ENCODE data around the gene MSL3B.

MSL3B gene

DNA sequence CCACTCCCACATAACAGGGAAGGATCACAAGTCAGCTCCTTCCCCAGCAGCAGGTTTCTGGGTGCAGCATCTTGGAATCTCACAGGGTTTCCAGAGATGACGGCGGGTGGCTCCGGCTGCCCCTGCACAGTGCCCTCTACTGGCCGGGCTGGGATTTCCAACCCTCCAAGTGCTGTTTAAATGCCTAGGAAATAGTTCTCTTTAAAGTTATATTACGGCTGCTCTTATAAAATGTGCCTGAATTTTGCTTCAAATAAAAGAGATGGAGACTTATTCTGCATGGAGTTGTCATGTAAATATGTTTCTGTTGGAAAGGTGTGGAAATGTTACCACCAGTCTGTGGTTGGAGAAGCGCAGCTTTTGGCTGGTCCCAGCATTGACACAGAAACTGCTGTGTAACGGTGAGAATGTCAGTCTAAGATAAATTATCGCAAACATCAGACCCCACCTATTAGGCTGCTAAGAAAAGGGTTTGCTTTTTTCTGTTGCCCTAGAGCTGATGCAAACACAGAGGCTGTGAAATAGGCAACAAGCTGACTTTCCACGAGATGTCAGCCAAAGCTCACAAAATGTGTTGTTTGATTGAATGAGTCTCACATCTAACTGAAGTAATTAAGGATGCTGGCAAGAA, 10.6 kb downstream of the MSL3B start:
- Histone ChIP-seq H3K27ac (no peak overlapping the region), H3K36me3 (no peaks in the 10 kb centered on the region), H3K9me3 (no peaks in the 10 kb centered on the region), H3K4me3 (no peak overlapping the region), H3K4me1 (peaks cover 0 to 10% (median 7%) of the 10 kb centered on the region in 4 donors), H3K27me3 (no peaks in the 10 kb centered on the region)
- intact Hi-C loops (cut with DNase I; ENCODE audit: low total_unique reads), result no loop called here
- DNase-seq, result peak in 1 of 2 donors; percentile 60
- TF ChIP-seq, protein P1, sequence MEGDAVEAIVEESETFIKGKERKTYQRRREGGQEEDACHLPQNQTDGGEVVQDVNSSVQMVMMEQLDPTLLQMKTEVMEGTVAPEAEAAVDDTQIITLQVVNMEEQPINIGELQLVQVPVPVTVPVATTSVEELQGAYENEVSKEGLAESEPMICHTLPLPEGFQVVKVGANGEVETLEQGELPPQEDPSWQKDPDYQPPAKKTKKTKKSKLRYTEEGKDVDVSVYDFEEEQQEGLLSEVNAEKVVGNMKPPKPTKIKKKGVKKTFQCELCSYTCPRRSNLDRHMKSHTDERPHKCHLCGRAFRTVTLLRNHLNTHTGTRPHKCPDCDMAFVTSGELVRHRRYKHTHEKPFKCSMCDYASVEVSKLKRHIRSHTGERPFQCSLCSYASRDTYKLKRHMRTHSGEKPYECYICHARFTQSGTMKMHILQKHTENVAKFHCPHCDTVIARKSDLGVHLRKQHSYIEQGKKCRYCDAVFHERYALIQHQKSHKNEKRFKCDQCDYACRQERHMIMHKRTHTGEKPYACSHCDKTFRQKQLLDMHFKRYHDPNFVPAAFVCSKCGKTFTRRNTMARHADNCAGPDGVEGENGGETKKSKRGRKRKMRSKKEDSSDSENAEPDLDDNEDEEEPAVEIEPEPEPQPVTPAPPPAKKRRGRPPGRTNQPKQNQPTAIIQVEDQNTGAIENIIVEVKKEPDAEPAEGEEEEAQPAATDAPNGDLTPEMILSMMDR (IDR thresholded peaks at IDR 0.05), result no peak

DNA sequence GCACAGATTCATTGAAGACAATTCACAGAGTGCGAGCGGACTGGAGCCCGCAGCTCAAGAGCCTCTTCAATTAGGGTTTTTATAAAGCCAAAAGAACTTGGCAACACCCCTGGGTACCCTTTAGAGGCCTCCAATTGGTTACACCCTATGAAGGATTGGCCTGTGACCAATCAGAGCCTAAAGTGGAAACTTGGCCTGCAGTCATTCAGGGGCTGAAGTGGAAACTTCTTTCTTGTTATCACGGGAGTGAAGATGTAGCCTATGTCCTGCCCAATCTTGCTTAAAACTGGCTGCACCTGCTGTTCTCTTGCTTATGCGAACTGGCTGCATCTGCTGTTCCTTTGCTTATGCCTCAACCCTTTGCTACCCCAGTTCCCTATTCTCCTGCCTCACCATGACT, 12.0 kb downstream of the MSL3B start:
- Histone ChIP-seq H3K4me1 (peaks cover 0 to 10% (median 7%) of the 10 kb centered on the region in 4 donors), H3K27ac (no peak overlapping the region), H3K9me3 (no peaks in the 10 kb centered on the region), H3K36me3 (no peaks in the 10 kb centered on the region), H3K27me3 (no peaks in the 10 kb centered on the region), H3K4me3 (no peak overlapping the region)
- DNase-seq, result no peak
- intact Hi-C loops (cut with DNase I; ENCODE audit: low total_unique reads), result no loop called here
- TF ChIP-seq, protein P1 (IDR thresholded peaks at IDR 0.05), result no peak

DNA sequence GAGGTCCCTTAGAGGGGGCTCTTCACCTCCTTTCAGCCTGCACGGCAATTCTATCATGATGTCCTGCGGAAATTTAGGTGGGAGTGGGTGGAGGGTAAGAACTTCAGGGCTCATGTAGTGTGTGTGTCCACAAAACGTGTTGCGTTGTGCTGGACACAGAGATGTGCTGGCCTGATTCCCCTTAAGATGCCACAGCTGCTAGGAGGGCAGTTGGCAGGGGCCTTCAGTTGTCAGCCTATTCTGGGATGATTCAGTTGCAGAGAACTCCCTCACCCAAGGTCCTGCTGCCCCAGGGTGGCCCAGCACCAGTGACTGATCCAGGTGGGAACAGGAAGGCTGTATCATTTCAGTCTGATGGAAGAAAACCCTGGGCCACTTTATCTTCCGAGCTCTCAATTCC, 12.8 kb downstream of the MSL3B start:
- intact Hi-C loops (cut with DNase I; ENCODE audit: low total_unique reads), result no loop called here
- peaks cover 0 to 10% (median 7%) of the 10 kb centered on the region in 4 donors for H3K4me1 ChIP-seq
- H3K27ac ChIP-seq, result peak overlapping the region in 1 of 2 donors; percentile 78
- no peaks in the 10 kb centered on the region for H3K27me3 ChIP-seq
- TF ChIP-seq, protein P1 (IDR thresholded peaks at IDR 0.05), result no peak
- no peak for DNase-seq
- H3K9me3 ChIP-seq, result no peaks in the 10 kb centered on the region
- H3K36me3 ChIP-seq, result no peaks in the 10 kb centered on the region
- H3K4me3 ChIP-seq, result no peak overlapping the region

DNA sequence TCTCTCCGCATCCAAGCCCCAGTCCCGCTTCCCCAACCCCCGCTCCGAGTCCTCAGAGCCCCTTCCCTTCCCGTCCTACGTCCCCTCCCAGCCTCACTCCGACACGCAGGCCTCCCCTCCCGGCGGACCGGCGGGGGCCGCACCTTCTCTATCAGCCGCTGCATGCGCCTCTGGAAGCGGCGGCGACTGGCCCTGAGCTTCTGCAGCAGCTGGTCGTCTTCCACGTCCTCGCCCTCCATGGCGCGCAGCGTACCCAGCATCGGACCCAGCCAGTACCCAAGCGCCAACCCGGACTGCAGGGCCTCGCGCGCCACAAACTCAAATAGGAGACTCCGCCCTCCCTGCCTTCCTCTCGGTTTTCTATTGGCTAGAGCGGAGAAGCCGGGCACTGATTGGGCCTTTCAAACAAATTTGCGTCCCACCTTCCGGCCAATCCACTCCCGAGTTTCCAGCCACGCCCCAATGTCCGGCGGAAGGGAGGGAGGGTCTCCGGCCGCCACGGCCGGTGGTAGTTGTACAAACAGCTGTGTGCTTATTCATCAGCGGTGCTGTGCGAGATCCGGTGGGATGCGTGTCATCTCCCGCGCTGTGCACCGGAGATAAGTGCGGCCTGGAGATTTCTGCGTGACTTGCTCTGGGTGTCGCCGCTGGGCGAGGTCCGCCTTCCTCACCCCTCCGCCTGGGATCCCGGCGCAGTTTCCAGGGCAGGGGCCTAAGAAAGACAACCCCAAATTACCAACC, 13.8 kb downstream of the MSL3B start, which contains the start of gene HJURP:
HJURP (minus strand) TSS at position 295 of the 741 bp plus-strand sequence; CDS start at position 260, 35 bp downstream.
- TF ChIP-seq, protein P1 (IDR thresholded peaks at IDR 0.05), result no peak
- Histone ChIP-seq H3K9me3 (no peaks in the 10 kb centered on the region), H3K4me1 (peaks cover 0 to 10% (median 7%) of the 10 kb centered on the region in 4 donors), H3K27ac (peak within 1 kb of the TSS; percentile 59 to 78), H3K4me3 (peak within 1 kb of the TSS; percentile 62 to 77), H3K27me3 (no peaks in the 10 kb centered on the region), H3K36me3 (no peaks in the 10 kb centered on the region)
- DNase-seq, result peak; percentile 92 to 96
- intact Hi-C loops (cut with DNase I; ENCODE audit: low total_unique reads), result no loop called here

DNA sequence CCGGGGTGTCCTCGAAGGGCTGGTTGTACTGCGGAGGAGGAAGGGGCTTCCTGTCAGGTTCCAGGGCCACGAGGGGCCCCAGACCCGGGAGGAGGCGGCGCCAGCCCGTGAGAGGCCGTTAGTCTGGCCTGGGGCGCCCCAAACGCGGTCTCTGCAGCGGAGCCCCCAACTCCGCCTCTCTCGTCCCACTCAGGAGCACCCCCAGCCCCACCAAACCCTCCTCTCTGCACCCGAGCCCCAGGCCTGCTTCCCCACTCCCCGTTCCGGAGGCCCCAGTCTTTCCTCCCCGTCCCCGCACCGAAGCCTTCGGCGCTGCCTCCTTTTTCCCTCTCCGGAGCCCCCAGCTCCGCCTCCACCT, 14.3 kb downstream of the MSL3B start:
- peak overlapping the region; percentile 62 to 77 for H3K4me3 ChIP-seq
- H3K27me3 ChIP-seq, result no peaks in the 10 kb centered on the region
- intact Hi-C loops (cut with DNase I; ENCODE audit: low total_unique reads), result no loop called here
- H3K9me3 ChIP-seq, result no peaks in the 10 kb centered on the region
- no peaks in the 10 kb centered on the region for H3K36me3 ChIP-seq
- peaks cover 0 to 10% (median 7%) of the 10 kb centered on the region in 4 donors for H3K4me1 ChIP-seq
- TF ChIP-seq, protein P1 (IDR thresholded peaks at IDR 0.05), result no peak
- peak in 1 of 2 donors; percentile 51 for DNase-seq
- H3K27ac ChIP-seq, result no peak overlapping the region

Measured in tibial artery (tissue), 4 donors.